Heart right ventricle (tissue), 16 donors: ENCODE measurements around the gene SLC19A2. TPM values are rescaled to one million over a fixed set of nuclear protein-coding genes. Genes with fewer than 3 reads are reported as not detected.

ENCODE experiments used
- ATAC-seq, 8 donors: fragments of 200-7000 bp; cut with Tn5 transposase; one replicate each; pipeline ENCODE4 v1.9.1; 2020; ENCODE audit warnings: mild to moderate bottlenecking in 8 of 8, moderate library complexity in 8 of 8, moderate number of reproducible peaks in 1 of 8
- DNase-seq, 2 donors: peaks; one replicate each; pipeline ENCODE4 v3.0.0-alpha.2; 2020
- H3K27ac ChIP-seq, 10 donors: fragments of 200-600 bp; sonication (generic) in 2 of 10; one replicate each; pipeline versions ENCODE4 v1.5.0 to v1.8.0; 2020 to 2022; ENCODE audit warnings: mild to moderate bottlenecking in 3 of 10
- H3K27me3 ChIP-seq, 7 donors: fragments of 200-600 bp; one replicate each; pipeline ENCODE4 v1.8.0; 2021 to 2022; ENCODE audit warnings: mild to moderate bottlenecking in 2 of 7
- H3K36me3 ChIP-seq, 9 donors: fragments of 200-600 bp; sonication (generic) in 1 of 9; one replicate each; pipeline versions ENCODE4 v1.5.0 to v1.8.0; 2020 to 2022; ENCODE audit warnings: mild to moderate bottlenecking in 2 of 9
- H3K4me1 ChIP-seq, 9 donors: fragments of 200-600 bp; sonication (generic) in 1 of 9; one replicate each; pipeline versions ENCODE4 v1.5.0 to v1.8.0; 2020 to 2022; ENCODE audit warnings: mild to moderate bottlenecking in 4 of 9
- H3K4me3 ChIP-seq, 10 donors: fragments of 200-600 bp; sonication (generic) in 2 of 10; one replicate each; pipeline versions ENCODE4 v1.5.0 to v1.8.0; 2020 to 2022; ENCODE audit warnings: mild to moderate bottlenecking in 7 of 10, moderate library complexity in 2 of 10
- H3K9me3 ChIP-seq, 11 donors: fragments of 200-600 bp in 10 of 11; sonication (generic) in 2 of 11; one replicate each; pipeline versions ENCODE4 v1.5.0 to v1.8.0; 2013 to 2022; ENCODE audit warnings: mild to moderate bottlenecking in 2 of 11, control low read depth in 1 of 11, moderate library complexity in 1 of 11
- CTCF ChIP-seq, 9 donors: fragments of 200-600 bp; sonication (generic) in 2 of 9; IDR thresholded peaks; one replicate each; pipeline versions ENCODE4 v1.5.0 to v1.8.0; 2021 to 2022; ENCODE audit warnings: antibody characterized with exemption in 9 of 9, mild to moderate bottlenecking in 5 of 9, moderate library complexity in 1 of 9
- WGBS, 2 donors: extraction: QIAGEN DNeasy Blood & Tissue Kit; methylation state at CpG; one replicate each; pipeline ENCODE4 v1.1.7; 2013; ENCODE audit warnings: inconsistent platforms in 1 of 2; 5-methylcytosine and 5-hydroxymethylcytosine counted together
- intact Hi-C, 10 donors: fragments of 100-400 bp; cut with DNase I; formaldehyde crosslinking; loops; one replicate each; pipeline versions ENCODE4 v1.11.1 to v1.14.2; 2022
- polyA plus RNA-seq, 2 donors: library from polyadenylated mRNA; stranded (reverse); fragments of 200-250 nt; gene quantifications; one replicate each; pipeline ENCODE4 v1.2.3, GENCODE V29; 2013
- total RNA-seq, 10 donors: library from RNA; stranded (reverse); fragmentation: NEBNext Ultra II Directional in 3 of 10; extraction: Animal tissue kit (Norgen Biotek cat#: 25700) in 3 of 10; gene quantifications; one replicate each; pipeline versions ENCODE4 v1.2.1 to v1.2.4, GENCODE V29; 2021 to 2023
- donor health status: Arrhythmogenic right ventricular cardiomyopathy.
- donor health status: ischemic (EF 13 %, LVEDD 7.1; RV severe dilation, severe dysfunction).
- donor health status: healthy with polysubstance abuse.
- donor health status: DM: no; HTN: yes; CAD: no.
- donor health status: DM: no; HTN: no; CAD: no.
- donor health status: ischemic (EF 25% LVEDD 6.9; RV normal size, moderate dysfunction).
- donor health status: ischemic (EF 25% LVEDD 5.7; RV mildly dilated, moderate dysfunction).
- donor health status: healthy.
- donor health status: DM: yes; HTN: yes; CAD: no.
- donor health status: Ischemic cardiomyopathy.
- donor health status: ischemic (EF 35%, LVEDD 5.7; RV mildly dilated, moderate dysfunction).
- donor health status: nonischemic (EF 11% LVEDD 7.7; RV severe dilation, severe dysfunction).
- donor health status: DM: yes; HTN: yes; CAD: no.
- donor health status: PGD.
- donor health status: ischemic (EF 29% LVEDD 5.4; RV normal size, mild dysfunction).
- donor health status: nonischemic (EF 23%, LVEDD 6.1; RV moderate dilation, normal function).

The SLC19A2 gene
- total and polyA plus RNA-seq, 12 donors: 7.6 to 43.2 (median 17.1) TPM

- Histone ChIP-seq H3K27me3 (no peaks in the 10 kb centered on the region), H3K4me1 (peaks cover 0 to 52% (median 21%) of the 10 kb centered on the region in 9 donors), H3K4me3 (peak overlapping the region; percentile 72 to 92 (median 86)), H3K36me3 (no peaks in the 10 kb centered on the region), H3K9me3 (no peaks in the 10 kb centered on the region), H3K27ac (peak overlapping the region; percentile 92 to 99 (median 96))
- no peak for TF ChIP-seq CTCF (IDR thresholded peaks at IDR 0.05)
- intact Hi-C loops: loop anchor here in 2 of 10 donors (1.0 to 5.0 kb wide), 2 partner anchors 61 to 118 kb away; partner anchors contain the start of genes BLZF1 (in 1 of the 2) and NME7 (in 1 of the 2)
- WGBS, 2 donors: 12 to 13% methylated on average over 15 of the region's 15 CpGs
- DNase-seq (peak; percentile 31 to 50), ATAC-seq (peak in 6 of 8 donors; percentile 26 to 61 (median 41))
Measured at GRCh38 chr1:169484683-169485430, 887 bp downstream of the SLC19A2 start.

- Histone ChIP-seq H3K27ac (peak overlapping the region; percentile 12 to 99 (median 96)), H3K4me1 (peaks cover 0 to 52% (median 21%) of the 10 kb centered on the region in 9 donors), H3K9me3 (no peaks in the 10 kb centered on the region), H3K4me3 (peak overlapping the region; percentile 3 to 92 (median 86)), H3K36me3 (no peaks in the 10 kb centered on the region), H3K27me3 (no peaks in the 10 kb centered on the region)
- intact Hi-C loops: no loop called here
- ATAC-seq (no peak), DNase-seq (no peak)
- WGBS, 2 donors: 49 to 62% methylated on average over 4 of the region's 4 CpGs
- no peak for TF ChIP-seq CTCF (IDR thresholded peaks at IDR 0.05)
Measured at GRCh38 chr1:169484101-169484500, 1.6 kb downstream of the SLC19A2 start.

- ATAC-seq: peak in 7 of 8 donors; percentile 12 to 53 (median 35)
- 40 to 44% methylated on average over 5 of the region's 5 CpGs for WGBS, 2 donors
Measured at GRCh38 chr1:169483500-169483966, 2.2 kb downstream of the SLC19A2 start.

More at GRCh38 chr1:169483500-169483966, 2.2 kb downstream of the SLC19A2 start:
- DNase-seq: peak in 1 of 2 donors; percentile 32
- Histone ChIP-seq H3K4me3 (peak overlapping the region; percentile 3 to 92 (median 86)), H3K4me1 (peaks cover 0 to 52% (median 21%) of the 10 kb centered on the region in 9 donors), H3K9me3 (no peaks in the 10 kb centered on the region), H3K27me3 (no peaks in the 10 kb centered on the region), H3K27ac (peak overlapping the region; percentile 12 to 99 (median 96)), H3K36me3 (no peaks in the 10 kb centered on the region)
- TF ChIP-seq CTCF (IDR thresholded peaks at IDR 0.05): no peak
- intact Hi-C loops: no loop called here
